ENCODE results near the gene HDGF.
A peak's percentile ranks its signal among the peaks of the same experiment; 100 is the strongest.

HDGF gene

GRCh38 chr1:156745881-156746280 lies 5.6 kb downstream of the HDGF start:
- DNase-seq: no peak

GRCh38 chr1:156744786-156745419 lies 6.6 kb downstream of the HDGF start:
- DNase-seq: no peak

GRCh38 chr1:156744344-156744743 lies 7.1 kb downstream of the HDGF start:
- DNase-seq: no peak

GRCh38 chr1:156743367-156744302 lies 7.8 kb downstream of the HDGF start:
- no peak for DNase-seq

GRCh38 chr1:156742801-156743200 lies 8.7 kb downstream of the HDGF start:
- no peak for DNase-seq

GRCh38 chr1:156742017-156742416 lies 9.5 kb downstream of the HDGF start:
- DNase-seq: no peak

- no peak for DNase-seq
Observed at GRCh38 chr1:156741481-156741983, 9.9 kb downstream of the HDGF start.

GRCh38 chr1:156740741-156741480 lies 10.6 kb downstream of the HDGF start, which contains the start of gene MRPL24:
Gene MRPL24, minus strand, starts transcription at chr1:156741088. Its CDS starts 2,384 bp downstream, at chr1:156738704.
- peak; percentile 99 to 100 for DNase-seq

GRCh38 chr1:156740237-156740740 lies 11.2 kb downstream of the HDGF start:
- DNase-seq: no peak

- no peak for DNase-seq
Observed at GRCh38 chr1:156738916-156739315, 12.6 kb downstream of the HDGF start.

GRCh38 chr1:156738407-156738806 lies 13.1 kb downstream of the HDGF start:
- no peak for DNase-seq

- no peak for DNase-seq
Observed at GRCh38 chr1:156733989-156734584, 17.4 kb downstream of the HDGF start.

- DNase-seq: peak; percentile 84 to 92
Observed at GRCh38 chr1:156728599-156729462, 22.6 kb downstream of the HDGF start, which contains the start of gene ISG20L2. Gene ISG20L2, minus strand, starts transcription at chr1:156728766. Its CDS starts 1,114 bp downstream, at chr1:156727652.

GRCh38 chr1:156727926-156728598 lies 23.4 kb downstream of the HDGF start, which contains the start of gene METTL25B:
Gene METTL25B, plus strand, starts transcription at chr1:156728469. Its CDS starts 636 bp downstream, at chr1:156729105.
- peak; percentile 52 to 82 for DNase-seq

GRCh38 chr1:156727492-156727891 lies 24.0 kb downstream of the HDGF start:
- no peak for DNase-seq

- peak in 1 of 2 donors; percentile 13 for DNase-seq
Observed at GRCh38 chr1:156726549-156727226, 24.8 kb downstream of the HDGF start.

GRCh38 chr1:156725683-156726280 lies 25.7 kb downstream of the HDGF start:
- peak; percentile 77 to 86 for DNase-seq

- no peak for DNase-seq
Observed at GRCh38 chr1:156721535-156721934, 29.9 kb downstream of the HDGF start.

- no peak for DNase-seq
Observed at GRCh38 chr1:156721131-156721530, 30.3 kb downstream of the HDGF start.
